Esophagus squamous epithelium (tissue), 5 donors: ENCODE measurements around the gene FCAR. TPM values are rescaled to one million over a fixed set of nuclear protein-coding genes. Genes with fewer than 3 reads are reported as not detected.
"Not testable (repeated sequence)": the region's sequence is repeated elsewhere in the genome, so short reads cannot be mapped to it uniquely, and the experiment has no call there.

Experiments
- DNase-seq: peaks from one replicate; lab custom pipeline; 2025; lab: John Stamatoyannopoulos, UW
- H3K27ac ChIP-seq, 4 donors: fragments of 200-600 bp; sonication (generic); one replicate each; pipeline ENCODE4 v1.5.1; 2016 to 2019; ENCODE audit warnings: mild to moderate bottlenecking in 1 of 4
- H3K27me3 ChIP-seq, 4 donors: fragments of 200-600 bp; sonication (generic); 1 replicate in 3 of 4; 2 replicates in 1 of 4; pipeline versions ENCODE4 v1.5.1 to v1.6.0; 2017 to 2021; ENCODE audit warnings: antibody characterized with exemption in 1 of 4
- H3K36me3 ChIP-seq, 3 donors: fragments of 200-600 bp; sonication (generic); one replicate each; pipeline ENCODE4 v1.5.1; 2016 to 2019
- H3K4me1 ChIP-seq, 3 donors: fragments of 200-600 bp; sonication (generic); one replicate each; pipeline ENCODE4 v1.5.1; 2017 to 2019
- H3K4me3 ChIP-seq, 4 donors: fragments of 200-600 bp; sonication (generic); 1 replicate in 3 of 4; 2 replicates in 1 of 4; pipeline ENCODE4 v1.5.1; 2016 to 2019; ENCODE audit warnings: mild to moderate bottlenecking in 2 of 4, moderate library complexity in 1 of 4
- H3K9me3 ChIP-seq, 3 donors: fragments of 200-600 bp; sonication (generic); one replicate each; pipeline ENCODE4 v1.5.1; 2016 to 2019
- POLR2A ChIP-seq, 4 donors: fragments of 450-650 bp; IDR thresholded peaks; one replicate each; pipeline ENCODE4 v1.6.1; 2017; ENCODE audit warnings: antibody characterized with exemption in 4 of 4, mild to moderate bottlenecking in 4 of 4, moderate library complexity in 3 of 4
- WGBS, 2 donors: methylation state at CpG; one replicate each; pipeline ENCODE4 v1.1.5; 2018; 5-methylcytosine and 5-hydroxymethylcytosine counted together
- intact Hi-C: fragments of 100-400 bp; cut with DNase I; formaldehyde crosslinking; loops from one replicate; pipeline ENCODE4 v1.15.0; 2022
- total RNA-seq, 4 donors: library from RNA; depleted of rRNA; stranded (reverse); fragments of >200 nt; gene quantifications; one replicate each; pipeline ENCODE4 v1.1.0, GENCODE V29; 2016
- TF ChIP-seq, protein P1 (sequence below), 6 experiments: fragments of 450-650 bp in 4 of 6; fragments of 200-600 bp in 2 of 6; sonication (generic) in 2 of 6; IDR thresholded peaks; one replicate each; pipeline ENCODE4 v1.5.1; 2016 to 2019; ENCODE audit warnings: antibody characterized with exemption in 6 of 6, mild to moderate bottlenecking in 4 of 6, moderate library complexity in 4 of 6
- donor health status: DM: yes; HTN: yes; CAD: no.

Gene FCAR
- total RNA-seq, 4 donors from 2014 or later: 0.41 to 0.61 TPM; not detected in 2

DNA sequence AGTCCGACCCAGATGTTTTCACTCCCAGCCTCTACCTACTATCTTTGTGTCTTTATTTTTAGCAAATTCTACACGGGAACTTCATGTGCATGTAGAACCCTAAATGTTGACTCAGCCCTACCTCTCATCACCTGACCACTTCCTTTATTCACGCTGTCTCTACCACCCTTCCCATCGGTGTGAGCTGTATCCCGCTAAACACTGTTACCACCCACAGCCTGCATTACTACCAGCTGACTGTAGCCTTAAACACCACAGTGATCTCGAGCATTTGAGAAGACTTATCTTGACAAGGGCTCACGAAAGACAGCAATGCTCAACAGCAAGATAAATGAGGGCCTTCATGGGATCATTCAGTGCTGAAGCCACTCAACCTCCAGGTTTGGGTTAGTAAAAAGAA lies 47.0 kb downstream of the FCAR start:
- Histone ChIP-seq H3K4me1 (no peaks in the 10 kb centered on the region), H3K4me3 (no peak overlapping the region), H3K36me3 (no peaks in the 10 kb centered on the region), H3K9me3 (no peaks in the 10 kb centered on the region), H3K27me3 (peaks cover 0 to 12% (median 0%) of the 10 kb centered on the region in 4 donors), H3K27ac (no peak overlapping the region)
- no peak for TF ChIP-seq POLR2A (IDR thresholded peaks at IDR 0.05)
- TF ChIP-seq, protein P1, sequence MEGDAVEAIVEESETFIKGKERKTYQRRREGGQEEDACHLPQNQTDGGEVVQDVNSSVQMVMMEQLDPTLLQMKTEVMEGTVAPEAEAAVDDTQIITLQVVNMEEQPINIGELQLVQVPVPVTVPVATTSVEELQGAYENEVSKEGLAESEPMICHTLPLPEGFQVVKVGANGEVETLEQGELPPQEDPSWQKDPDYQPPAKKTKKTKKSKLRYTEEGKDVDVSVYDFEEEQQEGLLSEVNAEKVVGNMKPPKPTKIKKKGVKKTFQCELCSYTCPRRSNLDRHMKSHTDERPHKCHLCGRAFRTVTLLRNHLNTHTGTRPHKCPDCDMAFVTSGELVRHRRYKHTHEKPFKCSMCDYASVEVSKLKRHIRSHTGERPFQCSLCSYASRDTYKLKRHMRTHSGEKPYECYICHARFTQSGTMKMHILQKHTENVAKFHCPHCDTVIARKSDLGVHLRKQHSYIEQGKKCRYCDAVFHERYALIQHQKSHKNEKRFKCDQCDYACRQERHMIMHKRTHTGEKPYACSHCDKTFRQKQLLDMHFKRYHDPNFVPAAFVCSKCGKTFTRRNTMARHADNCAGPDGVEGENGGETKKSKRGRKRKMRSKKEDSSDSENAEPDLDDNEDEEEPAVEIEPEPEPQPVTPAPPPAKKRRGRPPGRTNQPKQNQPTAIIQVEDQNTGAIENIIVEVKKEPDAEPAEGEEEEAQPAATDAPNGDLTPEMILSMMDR (IDR thresholded peaks at IDR 0.05): no peak
- DNase-seq: no peak
- intact Hi-C loops: no loop called here
- WGBS, 2 donors: 43 to 45% methylated on average over 7 of the region's 7 CpGs

- H3K27ac ChIP-seq: no peak overlapping the region
- H3K4me1 ChIP-seq: no peaks in the 10 kb centered on the region
- no peak overlapping the region for H3K4me3 ChIP-seq
- H3K27me3 ChIP-seq: peaks cover 0 to 8% (median 0%) of the 10 kb centered on the region in 4 donors
- peaks cover 0 to 18% (median 0%) of the 10 kb centered on the region in 3 donors for H3K9me3 ChIP-seq
- WGBS, 2 donors: 61 to 78% methylated on average over 9 of the region's 9 CpGs
- H3K36me3 ChIP-seq: no peaks in the 10 kb centered on the region
- intact Hi-C loops: no loop called here
- no peak for TF ChIP-seq POLR2A (IDR thresholded peaks at IDR 0.05)
- TF ChIP-seq, protein P1 (IDR thresholded peaks at IDR 0.05): no peak
- DNase-seq: no peak
Measured at GRCh38 chr19:54923276-54923675, 49.2 kb downstream of the FCAR start.

GRCh38 chr19:54928299-54928698 lies 54.3 kb downstream of the FCAR start:
- Histone ChIP-seq H3K27me3 (no peaks in the 10 kb centered on the region), H3K4me1 (no peaks in the 10 kb centered on the region), H3K36me3 (no peaks in the 10 kb centered on the region), H3K9me3 (peaks cover 0 to 30% (median 5%) of the 10 kb centered on the region in 3 donors), H3K27ac (no peak overlapping the region), H3K4me3 (no peak overlapping the region)
- intact Hi-C loops: no loop called here
- no peak for DNase-seq
- no peak for TF ChIP-seq POLR2A (IDR thresholded peaks at IDR 0.05)
- TF ChIP-seq, protein P1 (IDR thresholded peaks at IDR 0.05): no peak
- WGBS, 2 donors: 78 to 89% methylated on average over 2 of the region's 2 CpGs

DNA sequence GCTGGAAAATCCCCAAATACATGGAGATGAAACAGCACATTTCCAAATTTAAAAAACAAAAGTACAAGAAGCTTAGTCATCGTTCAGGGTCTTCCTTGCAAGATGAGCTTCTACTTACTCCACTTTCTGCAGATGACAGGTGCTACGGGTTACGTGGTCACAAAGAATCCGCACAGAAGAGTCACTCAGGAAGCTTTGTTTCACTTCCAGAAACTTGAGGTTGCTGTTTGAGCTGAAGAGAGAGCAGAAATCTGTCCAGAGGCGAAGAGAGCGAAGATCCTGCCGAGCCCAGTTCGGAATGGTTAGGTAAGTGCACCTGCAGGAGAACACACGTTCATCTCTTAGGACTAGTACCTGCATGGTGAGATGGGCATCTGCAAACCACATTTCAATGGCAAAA lies 63.9 kb downstream of the FCAR start:
- intact Hi-C loops: no loop called here
- Histone ChIP-seq H3K9me3 (no peaks in the 10 kb centered on the region), H3K4me1 (no peaks in the 10 kb centered on the region), H3K27ac (no peak overlapping the region), H3K36me3 (no peaks in the 10 kb centered on the region), H3K27me3 (peaks cover 0 to 25% (median 0%) of the 10 kb centered on the region in 4 donors), H3K4me3 (no peak overlapping the region)
- TF ChIP-seq, protein P1 (IDR thresholded peaks at IDR 0.05): no peak
- TF ChIP-seq POLR2A (IDR thresholded peaks at IDR 0.05): no peak
- DNase-seq: no peak
- WGBS, 2 donors: 61 to 66% methylated on average over 9 of the region's 9 CpGs

GRCh38 chr19:54938906-54939305 lies 64.9 kb downstream of the FCAR start:
- no peak for DNase-seq
- Histone ChIP-seq H3K4me3 (no peak overlapping the region), H3K27me3 (peaks cover 0 to 25% (median 0%) of the 10 kb centered on the region in 4 donors), H3K36me3 (no peaks in the 10 kb centered on the region), H3K27ac (no peak overlapping the region), H3K4me1 (no peaks in the 10 kb centered on the region), H3K9me3 (no peaks in the 10 kb centered on the region)
- intact Hi-C loops: no loop called here
- TF ChIP-seq POLR2A (IDR thresholded peaks at IDR 0.05): no peak
- TF ChIP-seq, protein P1 (IDR thresholded peaks at IDR 0.05): no peak
- 65 to 73% methylated on average over 7 to 9 of the region's 11 CpGs for WGBS, 2 donors

DNA sequence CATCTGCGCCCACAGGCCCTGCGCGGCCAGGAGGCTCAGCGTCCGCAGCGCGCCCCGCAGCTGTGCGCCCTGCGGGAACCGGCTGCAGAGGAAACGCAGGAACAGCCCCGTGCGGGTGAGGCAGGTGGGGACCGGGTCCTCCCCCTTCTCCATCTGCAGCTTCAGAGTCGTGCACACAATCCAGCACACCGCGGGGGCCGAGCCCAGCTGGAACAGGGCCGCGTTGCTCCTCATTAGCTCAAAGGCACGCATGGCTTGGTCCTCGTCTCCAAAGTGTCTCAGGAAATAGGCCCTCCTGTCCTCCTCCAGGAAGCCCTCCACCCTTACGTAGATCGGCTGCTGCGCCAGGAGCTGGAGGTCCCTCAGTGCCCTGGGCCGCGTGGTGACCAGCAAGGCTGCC lies 65.5 kb downstream of the FCAR start:
- H3K9me3 ChIP-seq, intact Hi-C loops, DNase-seq, H3K4me1 ChIP-seq, H3K4me3 ChIP-seq, H3K27ac ChIP-seq, H3K36me3 ChIP-seq: not testable (repeated sequence)
- H3K27me3 ChIP-seq: peaks cover 0 to 25% (median 0%) of the 10 kb centered on the region in 4 donors
- 90% methylated on average over 2 of the region's 28 CpGs; no CpG with 5 or more reads in 1 of the 2 donors for WGBS, 2 donors
